EL (cell line): ENCODE measurements around the gene AFF1.

Experiments
- DNase-seq: peaks from one replicate; pipeline ENCODE4 v3.0.0-alpha.2; 2016

AFF1 gene

DNA sequence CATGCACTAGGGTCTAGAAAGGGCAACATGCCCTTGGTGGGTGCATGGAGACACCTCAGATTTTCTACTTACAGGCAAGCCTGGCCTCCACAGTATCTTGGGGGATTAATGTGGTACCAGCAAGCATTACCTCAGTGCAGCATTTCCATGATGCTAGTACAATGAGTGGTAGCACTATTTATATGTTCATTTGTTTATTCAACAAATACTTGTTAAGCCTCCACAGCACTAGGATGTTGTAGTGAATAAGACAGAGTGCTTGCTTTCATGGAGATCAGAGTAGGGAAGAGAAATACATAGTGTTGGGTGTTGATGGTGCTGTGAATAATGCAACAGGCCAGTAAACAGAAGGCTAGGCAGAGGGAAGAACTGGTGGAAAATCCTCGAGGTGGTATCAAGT, 152.2 kb downstream of the AFF1 start:
- no peak for DNase-seq

DNA sequence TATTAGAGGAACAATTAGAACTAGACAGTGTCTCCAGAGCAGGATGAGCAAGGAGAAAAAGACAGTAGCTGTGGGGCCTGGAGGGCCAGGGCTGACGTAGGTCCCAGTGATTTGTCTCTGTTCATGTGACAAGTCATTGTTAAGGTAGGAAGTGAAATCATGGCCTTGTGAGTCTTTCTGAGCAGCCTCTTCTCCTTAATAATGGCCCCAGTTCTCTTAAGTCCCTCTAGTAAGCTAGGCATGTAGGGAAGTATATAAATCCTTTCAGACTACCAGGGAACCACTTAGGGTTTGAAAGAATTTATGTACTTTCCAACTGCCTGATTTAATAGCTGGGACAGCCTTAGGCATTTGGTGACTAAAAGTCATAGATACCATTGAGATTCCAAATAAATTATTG, 152.6 kb downstream of the AFF1 start:
- no peak for DNase-seq

DNA sequence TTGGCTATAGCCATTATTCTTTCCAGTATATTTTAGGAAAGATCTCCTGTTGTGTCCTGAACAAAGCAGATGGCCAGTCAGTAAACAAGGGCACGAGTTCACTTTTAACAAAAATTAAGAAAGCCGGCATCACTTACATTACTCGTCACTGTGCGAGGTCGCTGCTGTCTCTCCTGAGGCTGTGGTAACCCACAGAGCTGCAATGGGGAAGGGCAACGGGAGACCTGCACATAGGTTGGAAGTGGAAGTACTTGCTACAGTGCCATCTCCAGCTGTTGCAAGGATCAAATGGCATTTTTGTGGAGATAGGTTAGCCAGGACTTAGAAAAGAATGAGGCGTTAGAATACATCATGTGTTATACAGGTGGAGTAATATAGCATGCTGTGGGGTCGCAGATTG, 153.4 kb downstream of the AFF1 start:
- DNase-seq: no peak

DNA sequence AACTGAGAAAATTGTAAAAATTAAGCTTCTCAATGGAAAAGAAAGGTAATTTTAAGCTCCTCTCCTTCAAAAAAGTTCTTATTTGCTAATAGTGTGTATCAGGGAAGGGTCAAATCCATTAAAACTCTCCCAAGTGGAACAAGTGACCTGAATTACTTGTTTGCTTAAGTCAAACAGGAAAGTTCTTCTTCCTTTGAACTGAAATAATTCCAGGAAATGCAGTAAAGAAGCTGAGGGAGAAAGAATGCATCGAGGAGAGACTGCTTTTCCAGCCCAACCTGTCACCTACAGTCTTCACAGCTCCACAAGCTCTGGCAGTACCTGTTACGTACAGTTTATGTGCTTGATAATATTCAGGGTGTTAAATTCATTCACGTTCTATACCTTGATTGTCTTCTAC, 154.6 kb downstream of the AFF1 start:
- no peak for DNase-seq

DNA sequence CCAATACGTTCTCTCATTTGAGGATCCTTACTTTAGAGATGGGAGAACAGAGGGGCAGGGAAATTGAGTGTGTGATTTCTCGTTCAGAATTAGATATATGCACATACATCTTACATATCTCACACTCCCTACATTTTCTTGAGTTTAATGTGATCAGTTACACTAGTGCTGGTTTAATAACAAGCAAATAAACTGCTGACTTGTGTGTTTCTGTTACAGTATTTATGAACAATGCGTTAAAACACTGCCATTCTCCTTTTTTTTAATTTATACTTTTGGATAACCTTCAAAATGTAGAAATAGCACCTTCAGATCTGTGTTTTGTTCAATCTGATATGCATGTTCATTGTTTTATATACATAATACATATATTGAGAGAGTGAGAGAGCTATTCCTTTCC, 155.5 kb downstream of the AFF1 start:
- no peak for DNase-seq

DNA sequence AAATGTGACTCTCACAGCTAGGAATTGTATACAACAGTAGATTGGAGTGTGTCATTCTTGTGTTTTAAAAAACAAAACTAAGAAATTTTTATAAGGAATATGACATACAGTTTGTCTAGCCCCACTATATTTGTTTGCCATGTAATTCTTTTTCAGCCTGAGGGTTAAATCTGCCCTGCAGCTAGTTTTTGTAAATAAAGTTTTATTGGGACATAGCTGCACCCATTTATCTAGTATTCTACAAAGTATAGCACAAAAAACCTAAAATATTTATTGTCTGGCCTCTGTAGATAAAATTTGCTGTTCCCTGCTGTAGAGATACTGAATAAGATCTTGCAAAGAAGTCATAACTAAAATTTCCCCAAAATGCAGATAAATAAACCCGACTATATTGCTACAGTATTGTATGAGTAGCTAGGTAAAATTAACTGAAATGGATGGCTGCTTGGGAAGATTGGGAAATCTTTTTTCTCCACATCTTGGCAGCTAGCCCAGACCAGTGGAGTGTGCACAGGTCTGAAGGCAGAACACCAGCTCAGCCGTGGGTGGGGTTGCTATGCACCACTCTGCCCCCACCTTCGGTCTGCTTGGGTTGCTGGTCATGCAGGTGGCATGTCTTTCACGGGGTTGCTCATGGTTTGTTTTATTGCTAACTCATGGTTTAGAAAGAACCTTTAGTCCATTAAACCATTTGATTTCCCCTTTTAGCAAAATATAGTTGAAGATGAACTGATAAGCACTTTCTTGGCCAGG, 157.8 kb downstream of the AFF1 start:
- peak; percentile 84 for DNase-seq

DNA sequence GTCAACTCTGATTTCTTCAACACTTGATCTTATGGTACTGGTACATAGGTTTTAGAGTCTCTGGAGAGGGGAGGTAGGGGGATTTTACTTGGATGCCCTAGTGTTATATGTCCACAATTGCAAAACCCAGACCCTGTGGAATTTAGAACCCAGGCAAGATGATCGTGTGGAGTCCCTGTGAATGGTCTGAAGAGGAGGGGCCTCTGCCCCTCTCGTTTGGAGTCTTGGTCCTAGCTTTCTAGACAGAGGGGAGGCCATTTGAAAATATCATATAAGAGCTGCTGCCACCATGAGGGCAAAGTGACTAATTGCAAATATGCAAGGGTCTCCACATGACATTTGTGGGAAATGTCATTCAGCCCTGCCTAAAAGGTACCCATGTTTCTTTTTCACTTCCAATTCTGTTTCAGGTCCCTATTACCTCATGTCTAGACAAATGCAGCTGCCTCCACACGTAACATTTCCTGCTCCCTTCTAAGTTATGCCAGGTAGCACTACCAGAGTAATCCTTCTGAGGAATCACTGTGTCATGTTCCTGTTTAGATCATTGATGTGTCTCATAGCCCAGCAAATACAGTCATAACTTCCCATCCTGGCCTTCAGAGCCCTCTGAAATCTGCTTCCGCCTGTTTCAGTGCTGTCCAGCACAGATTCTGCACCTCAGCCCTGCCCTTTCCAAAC, 158.8 kb downstream of the AFF1 start:
- peak; percentile 54 for DNase-seq

DNA sequence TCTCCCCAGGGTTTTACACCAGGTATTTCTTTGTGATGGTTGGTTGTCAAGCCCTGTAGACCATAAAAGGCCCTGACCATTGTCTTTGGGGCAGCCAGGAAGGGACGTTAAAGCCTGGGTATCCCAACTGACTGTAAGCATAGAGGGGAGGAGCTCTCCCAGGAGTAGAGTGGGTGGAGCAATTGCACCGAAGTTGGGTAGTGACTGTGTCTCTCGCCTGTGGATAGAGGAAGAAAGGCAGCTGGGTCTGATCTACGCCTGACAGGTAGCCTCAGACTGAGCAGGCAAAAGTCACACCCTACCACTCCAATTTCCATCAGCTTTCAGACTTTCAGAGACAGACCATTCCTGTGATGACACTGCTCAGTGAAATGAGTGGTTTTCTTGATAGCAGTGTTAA, 162.3 kb downstream of the AFF1 start:
- no peak for DNase-seq

DNA sequence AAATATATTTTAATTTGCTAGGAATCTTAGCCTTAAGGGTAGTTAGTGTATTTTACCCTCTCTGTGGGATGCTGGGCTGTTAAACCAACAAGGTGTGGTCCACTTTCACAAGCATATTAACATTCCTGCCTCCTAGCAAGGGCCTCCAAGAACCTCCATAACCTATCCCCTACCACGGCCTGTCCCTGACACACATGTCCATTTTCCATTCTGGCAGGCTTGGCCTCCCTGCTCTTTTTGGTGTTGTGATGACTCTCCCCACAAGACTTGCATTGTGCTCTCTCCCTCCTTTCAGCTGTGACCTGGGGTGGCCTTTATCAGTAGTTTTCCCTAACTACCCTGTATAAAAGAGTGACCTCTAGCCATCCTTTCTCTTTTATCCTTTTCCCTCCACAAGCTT, 165.4 kb downstream of the AFF1 start:
- DNase-seq: no peak

DNA sequence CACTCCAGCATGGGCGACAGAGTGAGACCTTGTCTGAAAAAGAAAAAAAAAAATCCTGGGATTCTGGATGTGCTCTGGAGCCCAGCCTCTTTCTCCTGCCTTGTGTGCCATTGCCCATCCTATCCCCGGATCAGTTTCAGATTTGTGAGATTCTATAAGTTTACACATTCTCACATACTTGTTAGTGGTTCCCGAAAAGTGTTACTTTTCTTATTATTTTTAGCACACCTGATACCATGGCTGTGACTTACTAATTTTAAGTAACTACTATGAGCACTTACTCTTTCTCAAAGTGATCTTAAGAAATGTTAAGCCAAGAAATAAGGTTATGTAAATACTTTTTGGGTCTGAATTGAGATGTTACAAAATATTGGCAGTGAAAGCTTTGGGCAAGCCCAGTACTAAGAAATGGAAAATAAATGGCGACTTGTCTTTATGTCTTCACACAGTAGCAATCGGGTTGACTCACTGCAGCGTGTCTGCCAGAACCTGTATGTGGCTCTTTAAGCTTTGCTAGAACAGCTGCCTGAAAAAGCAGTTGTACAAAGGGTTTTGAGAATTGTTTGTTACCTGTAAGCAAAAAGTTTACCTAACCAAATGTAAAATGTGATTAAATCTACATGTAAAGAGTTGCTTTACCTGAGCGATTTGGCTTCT, 166.9 kb downstream of the AFF1 start:
- no peak for DNase-seq

DNA sequence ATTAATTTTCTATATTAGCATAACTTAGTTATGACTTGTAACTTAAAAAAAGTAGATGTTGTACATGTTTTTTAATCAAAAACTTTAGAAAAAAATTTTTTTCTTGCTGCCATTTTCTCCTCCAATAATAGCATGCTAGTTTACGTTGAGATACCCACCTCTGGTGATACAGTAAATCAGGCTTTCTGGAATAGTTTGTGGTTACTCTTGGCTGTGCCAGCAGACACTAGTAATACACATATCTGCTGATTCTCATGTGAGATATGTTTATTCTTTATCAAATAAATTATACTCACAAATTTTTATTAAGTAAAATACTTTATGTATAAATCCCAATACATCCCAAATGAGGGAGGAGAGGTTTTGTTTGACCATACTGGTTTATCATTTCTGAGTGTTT, 168.3 kb downstream of the AFF1 start:
- no peak for DNase-seq

DNA sequence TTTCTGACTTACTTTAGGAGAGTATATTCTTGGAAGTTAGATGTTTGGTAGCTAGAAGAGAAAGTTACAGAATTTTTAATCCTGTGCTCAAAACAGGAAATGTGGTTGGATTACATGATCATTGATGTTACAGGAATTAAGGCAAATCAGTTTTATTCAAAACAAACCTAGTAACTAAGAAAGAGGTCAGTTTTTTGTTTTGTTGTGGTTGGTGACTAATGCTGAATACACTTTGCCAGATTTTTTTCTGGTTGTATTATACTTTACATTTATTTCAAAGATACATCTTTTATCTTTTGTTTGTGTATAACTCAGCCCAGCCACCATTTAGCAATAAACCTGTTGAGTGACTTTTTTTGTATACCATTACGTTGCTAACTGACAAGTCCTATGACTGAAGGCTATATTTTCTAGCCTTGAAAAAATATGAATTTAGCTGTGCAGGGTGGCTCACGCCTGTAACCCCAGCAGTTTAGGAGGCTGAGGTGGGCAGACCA, 168.9 kb downstream of the AFF1 start:
- DNase-seq: peak; percentile 73

DNA sequence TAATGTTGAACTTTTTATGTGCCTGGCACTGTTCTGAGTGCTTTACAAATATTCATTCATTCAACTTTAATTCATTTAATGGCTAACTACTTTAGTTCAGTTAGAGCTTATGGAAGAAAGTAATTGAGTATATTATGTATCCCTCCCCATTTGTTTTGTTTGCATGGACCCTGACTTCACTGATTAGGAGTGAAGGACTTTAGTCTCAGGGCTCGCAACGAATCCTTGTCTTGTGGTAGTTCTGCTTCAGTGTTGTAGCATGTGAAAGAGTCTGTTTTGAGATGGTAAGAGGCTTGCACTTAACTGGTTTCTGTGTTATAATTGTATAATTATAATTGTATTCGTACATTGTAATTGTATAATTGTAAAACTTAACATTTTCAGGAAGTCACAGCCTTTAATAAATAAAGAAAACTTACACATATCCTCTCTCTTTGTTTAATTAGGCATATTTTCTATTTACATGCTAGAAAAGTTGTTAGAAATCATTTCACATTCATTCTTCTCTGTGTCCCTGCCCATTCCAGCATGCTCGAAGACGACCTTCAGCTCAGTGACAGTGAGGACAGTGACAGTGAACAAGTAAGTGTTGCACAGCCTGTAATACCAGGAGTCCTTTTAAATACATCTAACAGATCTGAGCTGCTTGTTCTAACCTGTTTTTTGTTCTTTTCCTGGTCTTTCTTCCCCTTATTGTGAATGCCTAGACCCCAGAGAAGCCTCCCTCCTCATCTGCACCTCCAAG, 170.5 kb downstream of the AFF1 start:
- DNase-seq: no peak

DNA sequence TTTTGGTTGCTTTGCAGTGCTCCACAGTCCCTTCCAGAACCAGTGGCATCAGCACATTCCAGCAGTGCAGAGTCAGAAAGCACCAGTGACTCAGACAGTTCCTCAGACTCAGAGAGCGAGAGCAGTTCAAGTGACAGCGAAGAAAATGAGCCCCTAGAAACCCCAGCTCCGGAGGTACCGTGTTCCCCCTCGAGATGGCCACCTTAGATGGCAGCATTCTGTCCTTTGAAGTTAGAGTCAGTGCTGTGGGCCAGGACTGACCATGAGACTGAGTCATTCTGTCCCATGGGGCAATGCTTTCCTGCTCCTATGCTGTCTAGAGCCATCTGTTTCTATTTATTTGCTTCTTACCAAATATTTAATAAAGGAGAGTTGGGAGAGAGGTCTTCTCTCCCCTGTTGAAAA, 173.3 kb downstream of the AFF1 start:
- peak; percentile 89 for DNase-seq

DNA sequence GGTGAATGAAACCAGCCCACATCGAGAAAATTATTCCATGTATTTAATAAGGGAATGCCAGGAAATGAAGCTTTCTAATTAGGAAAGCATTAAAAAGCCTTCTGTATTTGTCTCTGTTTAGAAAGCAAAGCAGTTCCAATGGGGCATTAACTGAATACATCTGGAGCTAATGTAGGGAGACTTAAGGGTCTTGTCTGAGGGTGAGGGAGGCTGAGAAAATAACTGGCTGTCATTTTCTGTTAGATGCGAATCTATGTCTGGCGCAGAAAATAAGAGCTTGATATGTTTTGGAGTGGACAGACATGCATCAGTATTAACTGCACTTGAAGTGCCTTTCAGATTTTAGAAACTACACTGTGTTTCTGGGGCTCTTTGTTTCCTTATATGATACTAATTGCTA, 174.3 kb downstream of the AFF1 start:
- no peak for DNase-seq

DNA sequence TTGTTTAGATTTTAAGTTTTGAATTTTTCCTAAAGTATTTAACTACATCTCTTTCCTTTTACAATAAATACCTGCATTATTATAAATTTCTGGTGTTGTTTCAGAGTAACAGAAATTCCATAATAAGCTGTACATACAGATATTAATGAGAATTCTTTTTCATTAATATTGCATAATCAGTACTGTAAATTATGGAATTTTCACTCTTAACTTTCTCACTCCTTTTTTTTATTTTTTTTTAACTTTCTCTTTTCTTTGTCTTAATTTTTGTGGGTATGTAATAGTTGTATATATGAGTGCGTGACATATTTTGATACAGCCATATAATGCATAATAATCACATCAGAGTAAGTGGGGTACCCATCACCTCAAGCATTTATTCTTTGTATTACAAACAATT, 175.1 kb downstream of the AFF1 start:
- DNase-seq: no peak

DNA sequence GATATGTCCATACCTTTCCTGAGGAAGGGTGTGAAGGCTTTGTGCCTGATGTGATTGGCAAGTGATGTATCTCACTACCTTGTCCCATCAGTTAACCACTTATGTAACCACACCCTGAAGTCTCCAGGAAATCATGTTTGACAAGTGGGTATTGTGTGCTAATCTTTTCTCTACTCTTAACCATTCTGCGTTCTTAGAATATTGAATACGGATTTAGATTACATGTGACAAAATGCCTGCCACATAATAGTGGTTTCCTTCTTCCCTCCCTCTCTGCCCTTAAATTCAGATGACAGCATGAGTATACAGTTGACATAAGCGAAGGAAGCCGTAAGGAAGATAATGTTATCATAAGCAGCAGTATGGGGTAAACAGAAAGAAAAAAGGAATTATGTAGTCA, 177.3 kb downstream of the AFF1 start:
- DNase-seq: no peak

DNA sequence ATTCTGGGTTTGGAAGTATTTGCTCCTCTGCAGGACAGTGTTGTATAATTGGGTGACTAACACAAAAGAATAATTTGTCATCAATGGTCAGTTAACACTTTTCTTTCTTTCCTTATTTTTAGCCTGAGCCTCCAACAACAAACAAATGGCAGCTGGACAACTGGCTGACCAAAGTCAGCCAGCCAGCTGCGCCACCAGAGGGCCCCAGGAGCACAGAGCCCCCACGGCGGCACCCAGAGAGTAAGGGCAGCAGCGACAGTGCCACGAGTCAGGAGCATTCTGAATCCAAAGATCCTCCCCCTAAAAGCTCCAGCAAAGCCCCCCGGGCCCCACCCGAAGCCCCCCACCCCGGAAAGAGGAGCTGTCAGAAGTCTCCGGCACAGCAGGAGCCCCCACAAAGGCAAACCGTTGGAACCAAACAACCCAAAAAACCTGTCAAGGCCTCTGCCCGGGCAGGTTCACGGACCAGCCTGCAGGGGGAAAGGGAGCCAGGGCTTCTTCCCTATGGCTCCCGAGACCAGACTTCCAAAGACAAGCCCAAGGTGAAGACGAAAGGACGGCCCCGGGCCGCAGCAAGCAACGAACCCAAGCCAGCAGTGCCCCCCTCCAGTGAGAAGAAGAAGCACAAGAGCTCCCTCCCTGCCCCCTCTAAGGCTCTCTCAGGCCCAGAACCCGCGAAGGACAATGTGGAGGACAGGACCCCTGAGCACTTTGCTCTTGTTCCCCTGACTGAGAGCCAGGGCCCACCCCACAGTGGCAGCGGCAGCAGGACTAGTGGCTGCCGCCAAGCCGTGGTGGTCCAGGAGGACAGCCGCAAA, 179.6 kb downstream of the AFF1 start:
- no peak for DNase-seq

DNA sequence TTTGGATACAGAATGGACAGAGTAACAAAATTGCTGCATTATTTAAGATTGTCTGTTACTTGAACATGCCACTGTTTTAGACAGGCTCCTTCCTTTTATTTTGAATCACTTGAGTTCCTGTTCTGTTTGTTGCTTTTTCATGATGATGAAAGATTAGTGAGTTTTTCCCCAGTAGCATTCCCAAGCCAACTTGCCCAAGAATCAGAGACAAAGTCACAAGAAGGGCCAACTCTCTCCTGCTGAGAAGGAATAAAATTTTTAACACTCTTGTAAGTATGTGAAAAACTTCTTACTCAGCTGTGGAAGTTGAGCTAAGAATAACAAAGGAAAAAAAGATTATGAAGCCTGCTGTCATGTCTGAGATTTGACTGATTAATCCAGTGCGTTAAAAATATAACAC, 181.4 kb downstream of the AFF1 start:
- no peak for DNase-seq

DNA sequence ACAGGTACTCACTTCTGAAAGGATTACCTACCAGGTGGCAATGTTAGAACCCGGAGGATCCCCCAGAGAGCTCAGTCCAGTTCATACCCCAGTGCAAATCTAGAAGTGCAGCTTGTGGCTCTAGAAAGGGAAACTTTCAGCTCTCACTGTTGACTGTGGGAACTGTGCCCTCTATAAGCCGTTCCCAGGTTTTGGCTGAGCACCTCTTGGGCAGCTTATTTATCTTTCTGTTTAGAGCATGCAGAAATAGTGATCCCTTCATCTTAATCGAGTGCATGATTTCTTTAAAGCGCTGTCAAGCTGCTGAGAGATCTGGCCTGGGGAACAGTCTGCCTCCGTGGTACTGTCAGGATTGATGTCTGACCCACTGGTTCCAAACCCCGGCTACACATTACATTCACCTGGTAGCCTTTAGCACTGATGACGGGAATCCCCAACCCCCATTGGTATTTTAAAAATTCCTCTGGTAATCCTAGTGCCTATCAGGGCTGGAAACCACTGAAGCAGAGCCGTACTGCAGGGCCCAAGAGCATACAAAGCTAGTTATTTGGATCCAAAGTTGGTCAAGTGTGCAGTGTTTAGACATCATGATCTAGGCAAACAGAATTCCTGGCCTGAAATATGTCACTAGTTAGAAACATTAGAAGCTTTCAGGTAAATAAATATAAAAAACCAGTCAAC, 182.4 kb downstream of the AFF1 start:
- DNase-seq: no peak

DNA sequence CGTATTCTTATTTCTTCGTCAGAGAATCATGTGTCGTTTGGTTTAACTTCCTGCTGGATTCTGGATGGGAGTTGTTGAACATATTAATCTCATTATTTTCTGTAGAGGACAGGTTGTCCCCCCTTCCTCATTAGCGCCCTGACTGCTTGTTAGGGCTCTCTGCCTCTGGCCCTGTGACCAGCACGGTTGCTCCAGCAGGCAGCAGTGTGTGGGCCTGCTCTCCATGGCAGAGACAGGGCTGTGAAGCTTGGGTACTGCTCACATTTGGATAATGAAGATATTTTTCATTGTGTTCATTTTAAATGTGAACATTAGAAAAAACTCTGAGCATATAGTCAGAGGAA, 182.9 kb downstream of the AFF1 start:
- no peak for DNase-seq

DNA sequence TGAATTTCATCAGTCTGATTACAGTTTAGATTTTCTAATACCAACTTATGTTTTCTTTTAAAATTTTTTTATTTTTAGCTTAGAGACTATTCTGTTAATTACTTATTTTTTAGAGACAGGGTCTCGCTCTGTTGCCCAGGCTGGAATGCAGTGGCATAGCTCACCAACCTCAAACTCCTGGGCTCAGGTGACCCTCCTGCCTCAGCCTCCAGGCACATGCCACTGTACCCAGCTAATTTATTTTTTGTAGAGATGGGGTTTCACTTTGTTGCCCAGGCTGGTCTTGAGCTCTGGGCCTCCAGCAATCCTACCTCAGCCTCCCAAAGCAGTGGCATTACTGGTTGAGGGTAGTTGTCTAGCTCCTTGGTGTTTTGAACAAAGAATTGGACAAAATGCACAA, 183.6 kb downstream of the AFF1 start:
- DNase-seq: no peak
